T-helper 1 cell treated with Interleukin-12 subunit alpha and Interleukin-12 subunit beta and Interleukin-4 antibody, amounts not matched to agents 30 μg/mL and 1 μg/mL, for 36 hours (primary cell): ENCODE results near the gene TNFAIP8.

ENCODE experiments used
- H3K27ac Mint-ChIP-seq: one replicate; pipeline ENCODE4 v1.8.0; 2021; ENCODE audit warnings: mild to moderate bottlenecking, mixed read lengths
- H3K27me3 Mint-ChIP-seq: one replicate; pipeline ENCODE4 v1.8.0; 2021; ENCODE audit warnings: low read depth, mixed read lengths
- H3K36me3 Mint-ChIP-seq: one replicate; pipeline ENCODE4 v1.8.0; 2021; ENCODE audit warnings: low read depth, mixed read lengths
- H3K4me1 Mint-ChIP-seq: one replicate; pipeline ENCODE4 v1.8.0; 2021; ENCODE audit warnings: low read depth, mixed read lengths
- H3K4me3 Mint-ChIP-seq: one replicate; pipeline ENCODE4 v1.8.0; 2021; ENCODE audit warnings: mild to moderate bottlenecking, moderate library complexity, mixed read lengths
- H3K9me3 Mint-ChIP-seq: one replicate; pipeline ENCODE4 v1.8.0; 2021; ENCODE audit warnings: mixed read lengths

The TNFAIP8 gene

GRCh38 chr5:119355685-119356611 lies at the start of gene TNFAIP8:
Gene TNFAIP8 (plus strand): TSS chr5:119356019. CDS start chr5:119356091, 72 bp downstream.
- Mint-ChIP-seq H3K36me3 (peaks cover 29% of the 10 kb centered on the region), H3K27ac (peak within 1 kb of the TSS; percentile 92), H3K9me3 (no peaks in the 10 kb centered on the region), H3K4me3 (peak within 1 kb of the TSS; percentile 95), H3K27me3 (no peaks in the 10 kb centered on the region), H3K4me1 (peaks cover 72% of the 10 kb centered on the region)

- peaks cover 41% of the 10 kb centered on the region for H3K36me3 Mint-ChIP-seq
- no peaks in the 10 kb centered on the region for H3K27me3 Mint-ChIP-seq
- no peaks in the 10 kb centered on the region for H3K9me3 Mint-ChIP-seq
- peaks cover 81% of the 10 kb centered on the region for H3K4me1 Mint-ChIP-seq
- H3K27ac Mint-ChIP-seq = no peak overlapping the region
- no peak overlapping the region for H3K4me3 Mint-ChIP-seq
These were observed 48.6 kb upstream of the TNFAIP8 start for GRCh38 chr5:119307170-119307569.

DNA sequence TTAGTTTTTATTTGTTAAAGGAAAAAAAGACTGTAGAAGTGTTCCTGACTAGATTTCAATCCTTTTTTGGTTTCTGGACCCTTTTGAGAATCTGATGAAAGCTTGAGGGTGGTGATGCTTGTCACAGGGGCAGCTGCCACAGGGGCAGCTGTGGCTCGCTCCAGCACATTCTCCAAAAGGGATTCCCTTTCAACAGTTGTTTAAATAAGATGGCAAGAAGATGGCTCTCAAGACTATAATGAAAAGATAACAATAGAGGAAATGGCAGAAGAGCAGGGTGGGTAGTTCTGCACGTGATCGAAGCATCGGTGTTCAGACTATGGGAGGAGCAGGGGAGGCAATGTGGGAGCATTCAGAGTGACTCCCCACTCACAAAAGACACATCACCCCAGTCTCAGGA lies 46.5 kb upstream of the TNFAIP8 start:
- Mint-ChIP-seq H3K36me3 (peaks cover 36% of the 10 kb centered on the region), H3K9me3 (no peaks in the 10 kb centered on the region), H3K27me3 (no peaks in the 10 kb centered on the region), H3K4me3 (peak overlapping the region; percentile 57), H3K27ac (peak overlapping the region; percentile 89), H3K4me1 (peaks cover 78% of the 10 kb centered on the region)

DNA sequence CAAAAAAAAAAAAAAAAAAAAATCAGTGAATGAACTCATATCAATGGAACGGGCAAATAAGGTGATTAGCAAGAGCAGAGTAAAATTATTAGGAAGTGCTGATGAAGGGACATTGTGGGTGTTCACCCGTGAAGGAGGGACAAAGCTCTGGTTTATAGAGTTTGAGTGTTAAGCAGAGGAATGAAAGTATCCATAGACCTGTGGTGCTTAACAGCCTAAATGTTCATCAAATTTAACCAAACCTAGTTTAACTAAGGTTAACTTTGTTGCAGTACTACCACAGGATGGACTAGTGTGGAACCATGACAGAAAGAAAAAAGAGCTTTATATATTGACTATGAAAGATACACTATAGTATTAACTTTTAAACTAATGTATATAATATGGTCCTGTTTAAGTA lies 44.1 kb upstream of the TNFAIP8 start:
- Mint-ChIP-seq H3K36me3 (peaks cover 33% of the 10 kb centered on the region), H3K9me3 (no peaks in the 10 kb centered on the region), H3K27me3 (no peaks in the 10 kb centered on the region), H3K4me1 (peaks cover 81% of the 10 kb centered on the region), H3K4me3 (peak overlapping the region; percentile 9), H3K27ac (peak overlapping the region; percentile 47)

DNA sequence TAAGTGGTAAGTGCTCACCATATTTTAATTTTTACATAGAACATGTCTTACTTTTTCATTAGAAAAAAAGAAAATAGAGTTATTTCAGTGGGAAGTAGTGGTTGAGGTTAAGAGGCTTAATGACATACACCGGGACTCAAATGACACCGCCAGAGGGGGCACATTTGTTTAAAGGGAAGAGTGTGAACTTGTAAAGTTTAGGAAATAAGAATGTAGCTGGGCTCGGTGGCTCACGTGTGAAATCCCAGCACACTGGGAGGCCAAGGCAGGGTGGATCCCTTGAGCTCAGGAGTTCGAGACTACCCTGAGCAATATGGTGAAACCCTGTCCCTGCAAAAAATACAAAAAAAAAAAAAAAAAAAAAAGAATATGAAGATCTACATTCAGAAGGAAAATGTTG lies 43.4 kb upstream of the TNFAIP8 start:
- Mint-ChIP-seq H3K9me3 (no peaks in the 10 kb centered on the region), H3K36me3 (peaks cover 33% of the 10 kb centered on the region), H3K27ac (peak overlapping the region; percentile 60), H3K4me1 (peaks cover 80% of the 10 kb centered on the region), H3K27me3 (no peaks in the 10 kb centered on the region), H3K4me3 (peak overlapping the region; percentile 37)

- Mint-ChIP-seq H3K36me3 (peaks cover 34% of the 10 kb centered on the region), H3K27ac (peak overlapping the region; percentile 83), H3K4me1 (peaks cover 81% of the 10 kb centered on the region), H3K9me3 (no peaks in the 10 kb centered on the region), H3K27me3 (no peaks in the 10 kb centered on the region), H3K4me3 (peak overlapping the region; percentile 37)
These were observed 42.6 kb upstream of the TNFAIP8 start for GRCh38 chr5:119313197-119313596.

DNA sequence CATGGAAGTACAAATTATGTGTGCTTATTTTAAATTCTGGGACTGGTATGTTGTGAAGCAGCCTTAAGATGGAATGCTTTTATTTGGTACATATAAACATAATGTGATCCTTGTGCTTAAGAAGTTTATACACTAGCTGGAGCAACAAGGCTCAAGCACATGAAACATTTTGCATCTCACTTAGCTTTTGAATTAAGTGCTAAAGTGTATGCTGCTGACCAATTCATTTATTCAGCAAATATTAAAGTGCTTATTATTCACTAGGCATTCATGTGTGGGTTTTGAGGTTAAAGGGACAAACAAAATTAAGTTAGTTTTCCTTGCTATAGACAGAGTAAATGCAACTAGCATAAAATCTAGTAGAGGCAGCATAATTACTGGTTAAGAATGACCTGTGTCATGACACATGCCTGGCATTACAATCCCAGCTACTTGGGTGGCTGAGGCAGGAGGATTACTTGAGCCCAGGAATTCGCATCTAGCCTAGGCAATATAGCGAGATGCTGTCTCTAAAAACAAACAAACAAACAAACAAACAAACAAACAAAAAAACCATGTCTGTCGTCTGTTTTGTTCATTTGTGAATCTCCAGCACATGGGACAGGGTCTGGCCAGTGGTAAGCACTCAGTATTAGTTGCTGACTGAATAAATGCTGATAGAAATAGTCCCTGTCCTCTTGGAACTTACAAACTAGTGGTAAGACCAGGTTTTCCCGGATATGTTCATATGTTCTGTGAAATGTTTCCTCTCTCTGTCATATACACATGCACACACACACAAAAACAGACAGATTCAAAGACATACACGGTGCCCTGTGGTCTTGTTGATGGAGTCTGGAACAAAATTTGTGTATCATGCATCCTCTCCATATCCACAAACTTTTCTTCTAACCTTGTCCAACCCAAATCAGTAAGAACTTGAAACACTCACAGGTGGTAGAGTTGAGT lies 41.9 kb upstream of the TNFAIP8 start:
- Mint-ChIP-seq H3K9me3 (no peaks in the 10 kb centered on the region), H3K27me3 (no peaks in the 10 kb centered on the region), H3K36me3 (peaks cover 33% of the 10 kb centered on the region), H3K4me3 (peak overlapping the region; percentile 58), H3K4me1 (peaks cover 82% of the 10 kb centered on the region), H3K27ac (peak overlapping the region; percentile 83)

- Mint-ChIP-seq H3K9me3 (no peaks in the 10 kb centered on the region), H3K4me3 (peak overlapping the region; percentile 15), H3K27me3 (no peaks in the 10 kb centered on the region), H3K36me3 (peaks cover 26% of the 10 kb centered on the region), H3K27ac (peak overlapping the region; percentile 80), H3K4me1 (peaks cover 82% of the 10 kb centered on the region)
These were observed 40.3 kb upstream of the TNFAIP8 start for GRCh38 chr5:119315516-119315949.

DNA sequence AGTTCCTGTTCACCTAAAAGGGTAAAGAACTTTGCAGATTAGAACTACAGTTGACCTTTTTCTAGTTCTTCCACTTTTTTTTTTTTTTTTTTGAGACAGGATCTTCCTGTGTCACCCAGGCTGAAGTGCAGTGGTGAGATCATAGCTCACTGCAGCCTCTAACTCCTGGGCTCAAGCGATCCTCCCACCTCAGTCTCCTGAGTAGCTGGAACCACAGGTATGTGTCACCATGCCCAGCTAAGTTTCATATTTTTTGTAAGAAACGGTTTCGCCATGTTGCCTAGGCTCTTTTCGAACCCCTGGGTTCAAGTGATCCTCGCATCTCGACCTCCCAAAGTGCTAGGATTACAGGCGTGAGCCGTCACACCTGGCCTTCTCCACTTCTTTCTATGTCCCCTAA lies 39.7 kb upstream of the TNFAIP8 start:
- H3K27me3 Mint-ChIP-seq = no peaks in the 10 kb centered on the region

DNA sequence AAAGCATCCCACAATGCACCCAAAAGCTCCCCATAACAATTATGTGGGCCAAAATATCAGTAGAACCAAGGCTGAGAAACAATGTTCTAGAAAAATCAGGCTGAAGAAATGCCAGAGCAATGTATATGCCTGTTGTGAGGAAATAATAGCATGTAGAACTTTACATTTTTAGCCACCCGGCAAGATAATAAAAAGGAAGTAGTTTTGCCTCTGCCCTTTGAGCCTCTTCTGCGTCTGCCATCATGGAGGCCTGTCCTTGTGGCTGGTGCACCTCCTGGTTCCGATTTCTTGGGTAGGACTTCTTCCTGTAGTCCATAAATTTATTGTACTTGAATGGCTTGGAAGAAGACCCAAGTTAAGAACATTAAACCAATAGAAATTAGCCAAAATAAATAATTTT lies 38.9 kb upstream of the TNFAIP8 start:
- Mint-ChIP-seq H3K4me1 (peaks cover 84% of the 10 kb centered on the region), H3K9me3 (no peaks in the 10 kb centered on the region), H3K27ac (peak overlapping the region; percentile 80), H3K4me3 (no peak overlapping the region), H3K27me3 (no peaks in the 10 kb centered on the region), H3K36me3 (peaks cover 20% of the 10 kb centered on the region)

More for the DNA sequence above, 39.7 kb upstream of the TNFAIP8 start:
- Mint-ChIP-seq H3K36me3 (peaks cover 22% of the 10 kb centered on the region), H3K9me3 (no peaks in the 10 kb centered on the region), H3K4me3 (peak overlapping the region; percentile 15), H3K4me1 (peaks cover 82% of the 10 kb centered on the region), H3K27ac (peak overlapping the region; percentile 80)

DNA sequence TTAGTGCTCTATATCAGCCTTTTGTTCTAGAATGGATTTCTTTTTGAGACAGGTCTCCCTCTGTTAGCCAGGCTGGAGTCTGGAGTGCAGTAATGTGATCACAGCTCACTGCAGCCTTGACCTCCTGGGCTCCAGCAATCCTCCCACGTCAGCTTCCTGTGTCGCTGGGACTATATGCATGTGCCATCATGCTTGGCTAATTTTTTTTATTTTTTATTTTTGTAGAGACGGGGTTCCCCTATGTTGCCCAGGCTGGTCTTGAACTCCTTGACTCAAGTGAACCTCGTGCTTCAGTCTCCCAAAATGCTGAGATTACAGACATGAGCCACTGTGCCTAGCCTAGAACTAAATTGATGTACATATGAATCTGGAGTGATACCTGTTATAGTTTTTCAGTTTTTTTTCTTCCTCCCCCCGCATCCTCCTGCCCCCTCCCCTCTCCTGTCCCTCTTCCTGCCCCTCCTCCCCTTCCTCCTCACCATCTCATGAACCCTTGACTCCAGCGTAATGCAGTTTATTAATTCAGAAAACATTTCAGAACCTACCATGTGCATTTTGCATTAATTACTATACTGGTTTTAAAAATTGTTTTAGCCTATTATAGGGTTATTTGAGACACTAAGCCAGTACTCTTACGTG lies 37.4 kb upstream of the TNFAIP8 start:
- H3K27me3 Mint-ChIP-seq = no peaks in the 10 kb centered on the region
- peaks cover 84% of the 10 kb centered on the region for H3K4me1 Mint-ChIP-seq
- no peaks in the 10 kb centered on the region for H3K9me3 Mint-ChIP-seq
- H3K27ac Mint-ChIP-seq = peak overlapping the region; percentile 90
- peaks cover 20% of the 10 kb centered on the region for H3K36me3 Mint-ChIP-seq
- H3K4me3 Mint-ChIP-seq = peak overlapping the region; percentile 67

GRCh38 chr5:119319401-119319800 lies 36.4 kb upstream of the TNFAIP8 start:
- peaks cover 20% of the 10 kb centered on the region for H3K36me3 Mint-ChIP-seq
- H3K4me3 Mint-ChIP-seq = no peak overlapping the region
- H3K27ac Mint-ChIP-seq = peak overlapping the region; percentile 72
- no peaks in the 10 kb centered on the region for H3K9me3 Mint-ChIP-seq
- no peaks in the 10 kb centered on the region for H3K27me3 Mint-ChIP-seq
- H3K4me1 Mint-ChIP-seq = peaks cover 83% of the 10 kb centered on the region

DNA sequence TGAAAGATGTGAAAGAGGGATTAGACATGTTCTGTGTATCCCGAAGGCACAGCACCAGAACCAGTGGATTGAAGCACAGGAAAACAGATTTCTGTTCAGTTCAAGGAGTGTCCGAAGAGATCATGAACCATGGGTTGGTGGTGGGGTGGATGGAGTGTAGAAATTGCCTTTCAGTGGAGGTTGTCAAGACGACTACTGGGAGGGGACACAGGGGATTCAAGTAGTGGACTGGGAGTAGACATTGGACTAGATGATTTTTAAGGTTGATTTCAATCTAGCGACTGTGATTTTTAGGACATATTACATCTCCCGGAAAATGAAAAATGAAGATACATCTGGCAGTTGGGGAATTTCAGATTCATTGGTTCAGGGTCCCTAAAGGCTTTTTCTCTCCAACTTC lies 35.9 kb upstream of the TNFAIP8 start:
- peak overlapping the region; percentile 52 for H3K4me3 Mint-ChIP-seq
- H3K4me1 Mint-ChIP-seq = peaks cover 84% of the 10 kb centered on the region
- H3K27me3 Mint-ChIP-seq = no peaks in the 10 kb centered on the region
- peak overlapping the region; percentile 72 for H3K27ac Mint-ChIP-seq
- H3K36me3 Mint-ChIP-seq = peaks cover 20% of the 10 kb centered on the region
- no peaks in the 10 kb centered on the region for H3K9me3 Mint-ChIP-seq
